HEK293 (cell line): ENCODE data around the gene SERPINA3.

Source experiments
- CTCF ChIA-PET: fragments of 350-600 bp; formaldehyde crosslinking; extraction: SDS; loops from one replicate; lab custom pipeline; 2021; ENCODE audit warnings: antibody characterized with exemption; lab: Yijun Ruan, JAX
- POLR2A ChIA-PET: fragments of 300-600 bp; formaldehyde crosslinking; extraction: SDS; loops from one replicate; lab custom pipeline; 2020; ENCODE audit warnings: antibody characterized with exemption, inconsistent platforms; lab: Yijun Ruan, JAX
- H3K27ac ChIP-seq: fragments of 200-500 bp; sonication (Bioruptor generic); 2 replicates; pipeline ENCODE4 v1.5.1; 2014; ENCODE audit warnings: low read depth, low read length, control low read depth, inconsistent platforms; ENCODE audit errors: extremely low read depth
- H3K36me3 ChIP-seq, 2 experiments: fragments of 200-500 bp in 1 of 2; sonication (Bioruptor generic) in 1 of 2; 1 replicate in 1 of 2; 2 replicates in 1 of 2; pipeline ENCODE4 v1.5.1; 2014 to 2017; ENCODE audit warnings: inconsistent platforms in 2 of 2, low read length in 2 of 2; ENCODE audit not compliant: control insufficient read depth in 2 of 2, insufficient read depth in 1 of 2
- H3K4me1 ChIP-seq: fragments of 200-500 bp; sonication (Bioruptor generic); 2 replicates; pipeline ENCODE4 v1.5.1; 2014; ENCODE audit warnings: mild to moderate bottlenecking, low read length, inconsistent platforms; ENCODE audit not compliant: control insufficient read depth, insufficient read depth
- H3K4me3 ChIP-seq: 2 replicates; pipeline ENCODE4 v1.5.1; 2011; ENCODE audit warnings: low read depth, mild to moderate bottlenecking, control low read depth, low read length, moderate library complexity
- H3K9me3 ChIP-seq: fragments of 200-500 bp; sonication (Bioruptor generic); 2 replicates; pipeline ENCODE4 v1.5.1; 2014; ENCODE audit warnings: low read depth, low read length, inconsistent platforms; ENCODE audit not compliant: control insufficient read depth, insufficient read depth
- IKZF3 ChIP-seq: fragments of 450-650 bp; IDR thresholded peaks from 2 replicates; pipeline ENCODE4 v1.5.0; 2018; ENCODE audit warnings: missing biosample characterization, mild to moderate bottlenecking, missing genetic modification characterization, moderate library complexity
- KLF7 ChIP-seq: fragments of 450-650 bp; formaldehyde crosslinking; IDR thresholded peaks from 2 replicates; pipeline ENCODE4 v1.5.1; 2016; ENCODE audit warnings: missing biosample characterization, missing genetic modification characterization, borderline replicate concordance
- SP2 ChIP-seq: fragments of 450-650 bp; formaldehyde crosslinking; IDR thresholded peaks from 2 replicates; pipeline ENCODE4 v1.5.1; 2016; ENCODE audit warnings: missing biosample characterization, missing genetic modification characterization
- ZBTB20 ChIP-seq: fragments of 450-650 bp; formaldehyde crosslinking; IDR thresholded peaks from 2 replicates; pipeline ENCODE4 v1.5.1; 2016; ENCODE audit warnings: missing biosample characterization, missing genetic modification characterization
- ZBTB48 ChIP-seq: fragments of 450-650 bp; formaldehyde crosslinking; IDR thresholded peaks from 2 replicates; pipeline ENCODE4 v1.5.1; 2016; ENCODE audit warnings: missing biosample characterization, missing genetic modification characterization
- ZFP41 ChIP-seq: fragments of 450-650 bp; formaldehyde crosslinking; IDR thresholded peaks from 2 replicates; pipeline ENCODE4 v1.5.1; 2016; ENCODE audit warnings: missing biosample characterization, missing genetic modification characterization, borderline replicate concordance
- ZNF140 ChIP-seq: fragments of 450-650 bp; formaldehyde crosslinking; IDR thresholded peaks from 2 replicates; pipeline ENCODE4 v1.5.1; 2016; ENCODE audit warnings: missing biosample characterization, missing genetic modification characterization
- ZNF146 ChIP-seq: fragments of 450-650 bp; formaldehyde crosslinking; IDR thresholded peaks from 2 replicates; pipeline ENCODE4 v1.5.1; 2016; ENCODE audit warnings: missing biosample characterization, missing genetic modification characterization
- ZNF174 ChIP-seq: fragments of 450-650 bp; formaldehyde crosslinking; IDR thresholded peaks from 2 replicates; pipeline ENCODE4 v1.5.0; 2017; ENCODE audit warnings: missing biosample characterization, mild to moderate bottlenecking, missing genetic modification characterization
- ZNF24 ChIP-seq: fragments of 450-650 bp; formaldehyde crosslinking; IDR thresholded peaks from 2 replicates; pipeline ENCODE4 v1.5.1; 2016; ENCODE audit warnings: missing biosample characterization, missing genetic modification characterization
- ZNF324 ChIP-seq: fragments of 450-650 bp; formaldehyde crosslinking; IDR thresholded peaks from 2 replicates; pipeline ENCODE4 v1.5.1; 2016; ENCODE audit warnings: missing biosample characterization, missing genetic modification characterization
- ZNF341 ChIP-seq: fragments of 450-650 bp; formaldehyde crosslinking; IDR thresholded peaks from 2 replicates; pipeline ENCODE4; 2016; ENCODE audit warnings: low read depth, missing biosample characterization, missing genetic modification characterization
- ZNF48 ChIP-seq: fragments of 450-650 bp; formaldehyde crosslinking; IDR thresholded peaks from 2 replicates; pipeline ENCODE4 v1.5.1; 2016; ENCODE audit warnings: missing biosample characterization, missing genetic modification characterization
- ZNF488 ChIP-seq: fragments of 450-650 bp; formaldehyde crosslinking; IDR thresholded peaks from 2 replicates; pipeline ENCODE4 v1.5.1; 2016; ENCODE audit warnings: missing biosample characterization, missing genetic modification characterization
- ZNF513 ChIP-seq: fragments of 450-650 bp; IDR thresholded peaks from 2 replicates; pipeline ENCODE4 v1.5.1; 2018; ENCODE audit warnings: missing biosample characterization, missing genetic modification characterization
- ZNF518A ChIP-seq: fragments of 450-650 bp; formaldehyde crosslinking; conservative IDR thresholded peaks from 2 replicates; pipeline ENCODE4 v1.5.1; 2016; ENCODE audit warnings: low read depth, missing biosample characterization, missing genetic modification characterization
- ZNF549 ChIP-seq: fragments of 450-650 bp; IDR thresholded peaks from 2 replicates; pipeline ENCODE4 v1.5.1; 2018; ENCODE audit warnings: missing biosample characterization, missing genetic modification characterization, mild to moderate bottlenecking, inconsistent platforms, moderate library complexity
- ZNF639 ChIP-seq: fragments of 450-650 bp; formaldehyde crosslinking; IDR thresholded peaks from 2 replicates; pipeline ENCODE4 v1.5.1; 2016; ENCODE audit warnings: missing biosample characterization, missing genetic modification characterization
- ZNF677 ChIP-seq: fragments of 450-650 bp; IDR thresholded peaks from 2 replicates; pipeline ENCODE4 v1.5.0; 2018; ENCODE audit warnings: missing biosample characterization, mild to moderate bottlenecking, missing genetic modification characterization, moderate library complexity
- ZNF701 ChIP-seq: fragments of 450-650 bp; formaldehyde crosslinking; IDR thresholded peaks from 2 replicates; pipeline ENCODE4 v1.5.1; 2016; ENCODE audit warnings: missing biosample characterization, missing genetic modification characterization
- ZNF76 ChIP-seq: fragments of 450-650 bp; formaldehyde crosslinking; IDR thresholded peaks from 2 replicates; pipeline ENCODE4; 2016; ENCODE audit warnings: low read depth, missing biosample characterization, missing genetic modification characterization, borderline replicate concordance
- ZNF768 ChIP-seq: fragments of 450-650 bp; formaldehyde crosslinking; IDR thresholded peaks from 2 replicates; pipeline ENCODE4 v1.5.1; 2018; ENCODE audit warnings: missing biosample characterization, mild to moderate bottlenecking, missing genetic modification characterization

Gene SERPINA3

GRCh38 chr14:94591073-94591472, 21.1 kb upstream of the SERPINA3 start:
- H3K9me3 ChIP-seq: no peaks in the 10 kb centered on the region
- no peak overlapping the region for H3K4me3 ChIP-seq
- ChIA-PET POLR2A (no interaction called here), CTCF (interaction anchor here (0.7 kb wide), 1 partner anchor 105 kb away, joined by 3 read pairs; no protein-coding TSS in a partner anchor)
- H3K4me1 ChIP-seq: no peaks in the 10 kb centered on the region
- no peaks in the 10 kb centered on the region for H3K36me3 ChIP-seq
- H3K27ac ChIP-seq: no peak overlapping the region
- 0 out of 2 replicates have a peak, but pooled peaks have one; percentile 16 for TF ChIP-seq ZNF140 (tag by site-specific recombination)
- no peak for TF ChIP-seq ZBTB20
- TF ChIP-seq, all 188 proteins: peak for 1

- ChIA-PET CTCF (interaction anchor here (0.7 kb wide), 2 partner anchors 16 to 105 kb away, joined by 3 to 7 read pairs; no protein-coding TSS in a partner anchor), POLR2A (no interaction called here)
- H3K9me3 ChIP-seq: no peaks in the 10 kb centered on the region
- H3K4me3 ChIP-seq: no peak overlapping the region
- H3K27ac ChIP-seq: no peak overlapping the region
- TF ChIP-seq ZNF146 (tag by site-specific recombination) (no peak), ZNF324 (tag by site-specific recombination) (no peak), ZBTB20 (no peak), ZNF701 (tag by site-specific recombination) (no peak), ZNF677 (tag by site-specific recombination) (no peak), IKZF3 (tag by site-specific recombination) (no peak)
- H3K36me3 ChIP-seq: no peaks in the 10 kb centered on the region
- H3K4me1 ChIP-seq: no peaks in the 10 kb centered on the region
Observed at GRCh38 chr14:94591871-94592270, 20.3 kb upstream of the SERPINA3 start.

GRCh38 chr14:94592457-94592856, 19.7 kb upstream of the SERPINA3 start:
- no peak overlapping the region for H3K27ac ChIP-seq
- ChIA-PET CTCF (no interaction called here), POLR2A (no interaction called here)
- no peak for TF ChIP-seq ZFP41
- no peak for TF ChIP-seq ZNF76
- 0 out of 2 replicates have a peak, but pooled peaks have one; percentile 8 for TF ChIP-seq ZNF768 (tag by site-specific recombination)
- TF ChIP-seq ZNF24: no peak
- no peak for TF ChIP-seq ZNF488 (tag by site-specific recombination)
- no peak for TF ChIP-seq ZNF549
- no peak for TF ChIP-seq ZNF341
- no peak for TF ChIP-seq ZNF513 (tag by site-specific recombination)
- H3K4me3 ChIP-seq: no peak overlapping the region
- H3K4me1 ChIP-seq: no peaks in the 10 kb centered on the region
- H3K9me3 ChIP-seq: no peaks in the 10 kb centered on the region
- H3K36me3 ChIP-seq: no peaks in the 10 kb centered on the region

GRCh38 chr14:94593376-94593748, 18.8 kb upstream of the SERPINA3 start:
- ChIA-PET POLR2A (no interaction called here), CTCF (interaction anchor here (0.6 kb wide), 1 partner anchor 25 kb away, joined by 3 read pairs; no protein-coding TSS in a partner anchor)
- Histone ChIP-seq H3K36me3 (no peaks in the 10 kb centered on the region), H3K27ac (no peak overlapping the region), H3K9me3 (no peaks in the 10 kb centered on the region), H3K4me1 (no peaks in the 10 kb centered on the region), H3K4me3 (no peak overlapping the region)
- TF ChIP-seq KLF7 (tag by site-specific recombination) (no peak), SP2 (tag by site-specific recombination) (no peak), ZNF48 (tag by site-specific recombination) (no peak), IKZF3 (tag by site-specific recombination) (no peak), ZNF518A (tag by site-specific recombination) (no peak), ZBTB48 (tag by site-specific recombination) (no peak), ZNF639 (tag by site-specific recombination) (no peak), ZNF174 (no peak)
